ENCODE results near the gene MPIG6B.

The MPIG6B gene

GRCh38 chr6:31692886-31693285, 30.3 kb upstream of the MPIG6B start:
- no peak for TF ChIP-seq CTCF (IDR thresholded peaks at IDR 0.05)
- H3K4me1 ChIP-seq: no peaks in the 10 kb centered on the region
- H3K27me3 ChIP-seq: no peaks in the 10 kb centered on the region
- no peaks in the 10 kb centered on the region for H3K9me3 ChIP-seq
- H3K36me3 ChIP-seq: peaks cover 63 to 100% (median 90%) of the 10 kb centered on the region in 3 donors
- H3K27ac ChIP-seq: no peak overlapping the region
- DNase-seq: no peak
- intact Hi-C loops (cut with DNase I; ENCODE audit: low total_unique reads): no loop called here
- H3K4me3 ChIP-seq: no peak overlapping the region

- intact Hi-C loops (cut with DNase I; ENCODE audit: low total_unique reads): no loop called here
Observed at GRCh38 chr6:31693535-31693934, 29.6 kb upstream of the MPIG6B start.

GRCh38 chr6:31697555-31697954, 25.6 kb upstream of the MPIG6B start:
- Histone ChIP-seq H3K9me3 (no peaks in the 10 kb centered on the region), H3K27me3 (no peaks in the 10 kb centered on the region), H3K4me1 (peaks cover 0 to 21% (median 17%) of the 10 kb centered on the region in 4 donors), H3K4me3 (no peak overlapping the region), H3K27ac (no peak overlapping the region), H3K36me3 (peaks cover 25 to 75% (median 47%) of the 10 kb centered on the region in 3 donors)
- intact Hi-C loops (cut with DNase I; ENCODE audit: low total_unique reads): no loop called here
- no peak for TF ChIP-seq CTCF (IDR thresholded peaks at IDR 0.05)
- DNase-seq: no peak

More at GRCh38 chr6:31693535-31693934, 29.6 kb upstream of the MPIG6B start:
- H3K27ac ChIP-seq: no peak overlapping the region
- H3K36me3 ChIP-seq: peaks cover 57 to 98% (median 84%) of the 10 kb centered on the region in 3 donors
- DNase-seq: no peak
- TF ChIP-seq CTCF (IDR thresholded peaks at IDR 0.05): no peak
- no peaks in the 10 kb centered on the region for H3K9me3 ChIP-seq
- H3K27me3 ChIP-seq: no peaks in the 10 kb centered on the region
- H3K4me1 ChIP-seq: no peaks in the 10 kb centered on the region
- no peak overlapping the region for H3K4me3 ChIP-seq

- Histone ChIP-seq H3K4me1 (peaks cover 6 to 27% (median 23%) of the 10 kb centered on the region in 4 donors), H3K4me3 (no peak overlapping the region), H3K36me3 (peaks cover 12 to 42% (median 14%) of the 10 kb centered on the region in 3 donors), H3K9me3 (no peaks in the 10 kb centered on the region), H3K27ac (no peak overlapping the region), H3K27me3 (no peaks in the 10 kb centered on the region)
- intact Hi-C loops (cut with DNase I; ENCODE audit: low total_unique reads): loop anchor here (5.0 kb wide), 1 partner anchor 36 kb away; the partner anchor contains the start of gene CLIC1
- DNase-seq: no peak
- no peak for TF ChIP-seq CTCF (IDR thresholded peaks at IDR 0.05)
Observed at GRCh38 chr6:31700740-31701401, 22.3 kb upstream of the MPIG6B start.

- intact Hi-C loops (cut with DNase I; ENCODE audit: low total_unique reads): loop anchor here (5.0 kb wide), 1 partner anchor 35 kb away; the partner anchor contains the start of gene CLIC1
- Histone ChIP-seq H3K4me3 (peak overlapping the region; percentile 79 to 95), H3K27me3 (no peaks in the 10 kb centered on the region), H3K4me1 (peaks cover 6 to 27% (median 23%) of the 10 kb centered on the region in 4 donors), H3K9me3 (no peaks in the 10 kb centered on the region), H3K27ac (peak overlapping the region; percentile 94 to 99), H3K36me3 (peaks cover 3 to 32% (median 4%) of the 10 kb centered on the region in 3 donors)
- TF ChIP-seq CTCF (IDR thresholded peaks at IDR 0.05): no peak
- no peak for DNase-seq
Observed at GRCh38 chr6:31701666-31702404, 21.3 kb upstream of the MPIG6B start.

All from tibial artery (tissue), 4 donors.